ENCODE results near the gene NEGR1.

NEGR1 gene

DNA sequence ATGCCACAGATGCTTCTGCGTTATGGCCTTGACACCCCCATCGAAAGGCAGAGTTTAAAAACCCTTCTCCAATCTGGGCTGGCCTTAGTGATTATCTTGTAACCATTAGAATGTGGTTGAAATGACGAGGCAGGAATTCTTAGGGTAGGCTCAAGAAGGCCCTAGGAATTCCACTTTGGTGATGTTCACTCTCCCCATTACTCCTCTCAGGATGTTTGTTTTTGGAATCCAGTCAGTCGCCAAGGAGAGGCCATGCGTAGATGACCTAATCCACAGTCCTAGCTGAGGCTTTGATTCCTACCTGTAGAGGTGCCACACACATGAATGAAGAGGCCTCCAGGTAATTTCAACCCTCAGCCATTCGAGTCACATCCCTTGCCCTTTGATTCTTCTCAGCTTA lies 318.2 kb downstream of the NEGR1 start:
- TF ChIP-seq, protein P1, sequence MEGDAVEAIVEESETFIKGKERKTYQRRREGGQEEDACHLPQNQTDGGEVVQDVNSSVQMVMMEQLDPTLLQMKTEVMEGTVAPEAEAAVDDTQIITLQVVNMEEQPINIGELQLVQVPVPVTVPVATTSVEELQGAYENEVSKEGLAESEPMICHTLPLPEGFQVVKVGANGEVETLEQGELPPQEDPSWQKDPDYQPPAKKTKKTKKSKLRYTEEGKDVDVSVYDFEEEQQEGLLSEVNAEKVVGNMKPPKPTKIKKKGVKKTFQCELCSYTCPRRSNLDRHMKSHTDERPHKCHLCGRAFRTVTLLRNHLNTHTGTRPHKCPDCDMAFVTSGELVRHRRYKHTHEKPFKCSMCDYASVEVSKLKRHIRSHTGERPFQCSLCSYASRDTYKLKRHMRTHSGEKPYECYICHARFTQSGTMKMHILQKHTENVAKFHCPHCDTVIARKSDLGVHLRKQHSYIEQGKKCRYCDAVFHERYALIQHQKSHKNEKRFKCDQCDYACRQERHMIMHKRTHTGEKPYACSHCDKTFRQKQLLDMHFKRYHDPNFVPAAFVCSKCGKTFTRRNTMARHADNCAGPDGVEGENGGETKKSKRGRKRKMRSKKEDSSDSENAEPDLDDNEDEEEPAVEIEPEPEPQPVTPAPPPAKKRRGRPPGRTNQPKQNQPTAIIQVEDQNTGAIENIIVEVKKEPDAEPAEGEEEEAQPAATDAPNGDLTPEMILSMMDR (IDR thresholded peaks at IDR 0.05; ENCODE audit: borderline replicate concordance, insufficient read depth, low read depth, low read length) = no peak

DNA sequence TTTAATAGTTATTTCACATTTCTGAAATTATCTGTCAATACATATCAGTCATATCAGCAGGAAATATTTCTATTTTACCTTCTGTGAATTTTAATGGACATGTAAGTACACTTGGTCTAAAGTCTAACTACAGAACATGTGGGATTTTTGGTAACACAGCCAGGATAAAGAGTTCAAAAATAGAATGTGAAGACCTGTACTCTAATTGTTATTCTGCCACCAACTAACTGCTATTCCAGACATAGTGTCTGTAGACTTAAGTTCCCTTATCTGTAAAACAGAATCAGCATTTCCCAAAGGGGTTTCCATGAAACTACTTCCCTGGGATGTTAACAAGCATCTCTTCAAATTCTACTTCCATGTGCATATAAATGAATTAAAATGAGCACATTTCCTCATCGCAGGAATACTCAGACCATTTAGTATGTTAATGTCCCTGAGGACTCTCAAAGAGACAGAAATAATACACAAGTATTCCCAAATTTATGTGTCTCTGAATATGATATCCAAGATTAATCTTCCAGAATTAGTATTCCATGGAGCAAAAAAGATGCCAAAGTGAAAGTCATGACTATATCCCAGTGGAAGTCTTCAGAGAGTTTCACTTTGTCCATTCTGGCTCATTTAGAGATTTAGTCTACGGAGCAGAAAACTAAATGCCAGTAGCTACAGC lies 325.6 kb downstream of the NEGR1 start:
- no peak overlapping the region for H3K4me3 ChIP-seq (ENCODE audit: low read depth, low read length)
- TF ChIP-seq, protein P1 (IDR thresholded peaks at IDR 0.05; ENCODE audit: borderline replicate concordance, insufficient read depth, low read depth, low read length) = no peak

More for the DNA sequence above, 318.2 kb downstream of the NEGR1 start:
- H3K4me3 ChIP-seq (ENCODE audit: low read depth, low read length) = no peak overlapping the region

DNA sequence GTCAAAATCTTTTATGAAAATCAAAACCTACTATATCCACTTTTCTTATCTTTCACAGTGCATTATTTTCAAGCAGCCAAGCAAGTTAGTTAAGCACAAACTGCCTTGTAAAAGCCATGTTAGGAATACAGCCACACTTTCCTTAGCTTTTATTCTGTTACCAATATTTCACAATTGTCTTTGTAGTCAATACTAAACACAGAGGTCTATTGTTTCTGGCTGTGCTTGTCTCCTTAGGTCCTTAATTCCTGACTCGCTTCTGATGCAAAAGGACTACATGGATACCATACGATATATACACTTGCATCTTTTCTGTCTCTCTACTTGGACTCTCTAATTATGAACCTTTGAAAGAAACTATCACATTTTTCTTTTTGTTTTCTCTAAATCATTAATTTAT lies 331.8 kb downstream of the NEGR1 start:
- no peak overlapping the region for H3K4me3 ChIP-seq (ENCODE audit: low read depth, low read length)
- TF ChIP-seq, protein P1 (IDR thresholded peaks at IDR 0.05; ENCODE audit: borderline replicate concordance, insufficient read depth, low read depth, low read length) = no peak

DNA sequence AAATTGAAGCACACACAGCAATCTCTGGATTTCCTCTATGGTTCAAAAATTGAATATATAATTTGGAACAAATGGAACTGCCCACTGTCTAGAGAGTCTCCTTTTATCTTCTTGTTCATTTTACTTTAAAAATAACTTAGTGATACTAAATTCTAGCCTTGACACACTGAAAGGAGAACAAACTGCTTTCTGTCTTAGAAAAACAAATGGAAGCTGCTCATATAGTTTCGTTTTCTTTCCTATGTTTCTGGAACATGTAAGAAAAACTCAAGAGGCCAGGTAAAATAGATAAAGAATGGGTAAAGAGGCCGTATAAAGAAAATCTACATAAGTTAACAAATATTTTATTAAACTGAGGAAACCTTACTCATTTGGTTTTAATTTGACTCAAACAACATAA lies 332.7 kb downstream of the NEGR1 start:
- TF ChIP-seq, protein P1 (IDR thresholded peaks at IDR 0.05; ENCODE audit: borderline replicate concordance, insufficient read depth, low read depth, low read length) = no peak
- H3K4me3 ChIP-seq (ENCODE audit: low read depth, low read length) = no peak overlapping the region

DNA sequence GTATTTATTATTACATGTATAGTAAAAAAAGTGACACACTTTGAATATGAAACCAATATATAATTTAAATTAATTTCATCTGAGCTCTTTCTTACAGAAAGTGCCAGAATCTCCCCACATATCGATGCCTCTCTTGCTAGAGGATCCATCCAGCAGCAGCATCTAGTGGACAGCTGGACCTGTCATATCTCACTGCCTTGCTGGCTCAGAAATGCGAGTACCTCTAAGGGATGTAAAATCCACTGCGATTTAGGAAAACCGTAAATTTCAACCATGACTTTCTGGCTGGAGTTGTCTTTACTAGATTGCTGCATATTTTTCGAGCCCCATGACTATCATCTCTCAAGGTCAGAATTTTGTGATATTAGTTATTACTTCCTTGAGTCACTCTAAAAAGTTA lies 333.8 kb downstream of the NEGR1 start:
- no peak overlapping the region for H3K4me3 ChIP-seq (ENCODE audit: low read depth, low read length)
- TF ChIP-seq, protein P1 (IDR thresholded peaks at IDR 0.05; ENCODE audit: borderline replicate concordance, insufficient read depth, low read depth, low read length) = no peak

DNA sequence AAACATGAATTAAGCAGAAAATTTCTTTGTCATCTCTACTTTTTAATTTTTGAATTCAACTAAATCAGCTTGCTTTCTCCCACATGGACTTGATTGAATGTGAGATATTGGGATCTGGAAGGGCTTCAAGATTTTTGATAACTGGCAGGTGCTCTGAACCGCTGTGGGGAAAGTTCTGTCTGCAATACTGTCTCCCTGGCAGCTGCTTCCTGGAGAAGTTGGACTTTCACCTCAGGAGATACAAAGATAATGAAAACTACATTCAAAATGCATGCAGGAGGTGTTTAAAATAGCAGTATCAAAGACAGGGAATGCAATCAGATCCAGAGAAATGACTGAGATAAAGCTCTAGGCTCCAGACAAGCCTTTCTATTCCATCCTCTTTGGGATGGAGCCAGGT lies 338.3 kb downstream of the NEGR1 start:
- H3K4me3 ChIP-seq (ENCODE audit: low read depth, low read length) = no peak overlapping the region
- TF ChIP-seq, protein P1 (IDR thresholded peaks at IDR 0.05; ENCODE audit: borderline replicate concordance, insufficient read depth, low read depth, low read length) = no peak

DNA sequence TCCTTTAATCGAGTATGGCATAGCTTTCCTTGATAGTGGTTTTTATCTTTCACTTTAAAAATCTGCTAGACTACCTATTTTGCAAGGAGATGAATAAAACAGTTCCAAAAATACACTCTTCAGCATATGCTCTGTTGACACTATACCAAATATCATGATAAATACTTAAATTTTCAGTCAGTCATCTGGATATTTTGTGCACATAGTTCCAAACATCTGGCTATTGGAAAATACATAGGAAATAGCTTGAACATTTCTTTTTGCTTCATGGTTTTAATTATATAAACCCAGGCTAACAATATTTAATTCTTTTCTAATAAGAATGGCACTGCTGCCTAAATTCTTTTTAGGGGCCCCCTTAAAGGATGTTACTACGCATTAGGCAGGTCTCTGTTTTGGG lies 342.1 kb downstream of the NEGR1 start:
- no peak overlapping the region for H3K4me3 ChIP-seq (ENCODE audit: low read depth, low read length)
- TF ChIP-seq, protein P1 (IDR thresholded peaks at IDR 0.05; ENCODE audit: borderline replicate concordance, insufficient read depth, low read depth, low read length) = no peak
